ENCODE results near the gene TNRC6C. TPM values are rescaled to one million over a fixed set of nuclear protein-coding genes. Genes with fewer than 3 reads are reported as not detected.
A peak's percentile ranks its signal among the peaks of the same experiment; 100 is the strongest.
"Not testable (repeated sequence)": the region's sequence is repeated elsewhere in the genome, so short reads cannot be mapped to it uniquely, and the experiment has no call there.

The TNRC6C gene
- polyA plus RNA-seq, 4 donors: 13.0 to 16.1 (median 14.4) TPM

- peak in 2 of 4 donors; percentile 33 to 47 for DNase-seq (ENCODE audit: low read depth in 4 of 4, low spot score in 3 of 4)
Measured at GRCh38 chr17:77959926-77960521, 1.5 kb downstream of the TNRC6C start.

GRCh38 chr17:77961741-77962140, 3.2 kb downstream of the TNRC6C start:
- DNase-seq (ENCODE audit: low read depth in 4 of 4, low spot score in 3 of 4): no peak

- DNase-seq (ENCODE audit: low read depth in 4 of 4, low spot score in 3 of 4): no peak
Measured at GRCh38 chr17:77962348-77962747, 3.8 kb downstream of the TNRC6C start.

- DNase-seq (ENCODE audit: low read depth in 4 of 4, low spot score in 3 of 4): peak in 2 of 4 donors; percentile 10 to 18
Measured at GRCh38 chr17:77963441-77963840, 4.9 kb downstream of the TNRC6C start.

- no peak for DNase-seq (ENCODE audit: low read depth in 4 of 4, low spot score in 3 of 4)
Measured at GRCh38 chr17:77965352-77965751, 6.8 kb downstream of the TNRC6C start.

- DNase-seq (ENCODE audit: low read depth in 4 of 4, low spot score in 3 of 4): no peak
Measured at GRCh38 chr17:77966476-77966875, 8.0 kb downstream of the TNRC6C start.

GRCh38 chr17:77968788-77969187, 10.3 kb downstream of the TNRC6C start:
- no peak for DNase-seq (ENCODE audit: low read depth in 4 of 4, low spot score in 3 of 4)

GRCh38 chr17:77972271-77972670, 13.8 kb downstream of the TNRC6C start:
- DNase-seq (ENCODE audit: low read depth in 4 of 4, low spot score in 3 of 4): not testable (repeated sequence)

GRCh38 chr17:77973953-77974352, 15.4 kb downstream of the TNRC6C start:
- DNase-seq (ENCODE audit: low read depth in 4 of 4, low spot score in 3 of 4): no peak

- no peak for DNase-seq (ENCODE audit: low read depth in 4 of 4, low spot score in 3 of 4)
Measured at GRCh38 chr17:77974396-77974795, 15.9 kb downstream of the TNRC6C start.

GRCh38 chr17:77982430-77982829, 23.9 kb downstream of the TNRC6C start:
- not testable (repeated sequence) for DNase-seq (ENCODE audit: low read depth in 4 of 4, low spot score in 3 of 4)

- no peak for DNase-seq (ENCODE audit: low read depth in 4 of 4, low spot score in 3 of 4)
Measured at GRCh38 chr17:77990301-77990700, 31.8 kb downstream of the TNRC6C start.

- DNase-seq (ENCODE audit: low read depth in 4 of 4, low spot score in 3 of 4): not testable (repeated sequence)
Measured at GRCh38 chr17:77993735-77994134, 35.2 kb downstream of the TNRC6C start.

- DNase-seq (ENCODE audit: low read depth in 4 of 4, low spot score in 3 of 4): no peak
Measured at GRCh38 chr17:77995146-77995852, 36.8 kb downstream of the TNRC6C start.

GRCh38 chr17:77996256-77996655, 37.8 kb downstream of the TNRC6C start:
- DNase-seq (ENCODE audit: low read depth in 4 of 4, low spot score in 3 of 4): no peak

- no peak for DNase-seq (ENCODE audit: low read depth in 4 of 4, low spot score in 3 of 4)
Measured at GRCh38 chr17:77999413-78000173, 41.1 kb downstream of the TNRC6C start.

- DNase-seq (ENCODE audit: low read depth in 4 of 4, low spot score in 3 of 4): no peak
Measured at GRCh38 chr17:78000341-78000740, 41.8 kb downstream of the TNRC6C start.

- peak in 1 of 4 donors; percentile 0 for DNase-seq (ENCODE audit: low read depth in 4 of 4, low spot score in 3 of 4)
Measured at GRCh38 chr17:78001182-78001581, 42.7 kb downstream of the TNRC6C start.

- DNase-seq (ENCODE audit: low read depth in 4 of 4, low spot score in 3 of 4): no peak
Measured at GRCh38 chr17:78001612-78002011, 43.1 kb downstream of the TNRC6C start.

GRCh38 chr17:78002166-78002565, 43.7 kb downstream of the TNRC6C start:
- DNase-seq (ENCODE audit: low read depth in 4 of 4, low spot score in 3 of 4): no peak

GRCh38 chr17:78005452-78006171, 47.1 kb downstream of the TNRC6C start:
- DNase-seq (ENCODE audit: low read depth in 4 of 4, low spot score in 3 of 4): no peak

Data from left renal pelvis (tissue), 4 donors.